GM21717 (cell line): ENCODE results near the gene NSF.
"Not testable (repeated sequence)": the region's sequence is repeated elsewhere in the genome, so short reads cannot be mapped to it uniquely, and the experiment has no call there.

Experiments
- ATAC-seq: cut with Tn5 transposase; IDR thresholded peaks from one replicate; pipeline ENCODE4 v1.9.1; 2021; ENCODE audit warnings: mild to moderate bottlenecking, moderate library complexity; ENCODE audit not compliant: unreplicated experiment

Gene NSF

GRCh38 chr17:46699014-46699413, 108.5 kb downstream of the NSF start:
- not testable (repeated sequence) for ATAC-seq

- no peak for ATAC-seq
Observed at GRCh38 chr17:46717999-46718398, 127.5 kb downstream of the NSF start.

- no peak for ATAC-seq
Observed at GRCh38 chr17:46719891-46720290, 129.4 kb downstream of the NSF start.

- no peak for ATAC-seq
Observed at GRCh38 chr17:46720408-46720807, 129.9 kb downstream of the NSF start.

GRCh38 chr17:46722662-46723285, 132.3 kb downstream of the NSF start:
- no peak for ATAC-seq

- ATAC-seq = no peak
Observed at GRCh38 chr17:46726206-46726605, 135.7 kb downstream of the NSF start.

GRCh38 chr17:46727572-46728348, 137.3 kb downstream of the NSF start:
- ATAC-seq = no peak

GRCh38 chr17:46730026-46730425, 139.6 kb downstream of the NSF start:
- no peak for ATAC-seq

- ATAC-seq = no peak
Observed at GRCh38 chr17:46730679-46731078, 140.2 kb downstream of the NSF start.

- ATAC-seq = no peak
Observed at GRCh38 chr17:46732160-46732559, 141.7 kb downstream of the NSF start.

- ATAC-seq = no peak
Observed at GRCh38 chr17:46732754-46733398, 142.4 kb downstream of the NSF start.

GRCh38 chr17:46733837-46734475, 143.5 kb downstream of the NSF start:
- ATAC-seq = no peak

GRCh38 chr17:46736100-46736499, 145.6 kb downstream of the NSF start:
- ATAC-seq = no peak

GRCh38 chr17:46737326-46737725, 146.9 kb downstream of the NSF start:
- no peak for ATAC-seq

GRCh38 chr17:46738544-46738943, 148.1 kb downstream of the NSF start:
- ATAC-seq = no peak

- ATAC-seq = no peak
Observed at GRCh38 chr17:46739982-46740381, 149.5 kb downstream of the NSF start.

- no peak for ATAC-seq
Observed at GRCh38 chr17:46741122-46741730, 150.8 kb downstream of the NSF start.

GRCh38 chr17:46742565-46743270, 152.2 kb downstream of the NSF start:
- ATAC-seq = no peak

- ATAC-seq = no peak
Observed at GRCh38 chr17:46744441-46744840, 154.0 kb downstream of the NSF start.

- no peak for ATAC-seq
Observed at GRCh38 chr17:46745376-46745775, 154.9 kb downstream of the NSF start.

GRCh38 chr17:46751425-46751824, 161.0 kb downstream of the NSF start:
- no peak for ATAC-seq
